ENCODE measurements around the gene SLU7.

DNA sequence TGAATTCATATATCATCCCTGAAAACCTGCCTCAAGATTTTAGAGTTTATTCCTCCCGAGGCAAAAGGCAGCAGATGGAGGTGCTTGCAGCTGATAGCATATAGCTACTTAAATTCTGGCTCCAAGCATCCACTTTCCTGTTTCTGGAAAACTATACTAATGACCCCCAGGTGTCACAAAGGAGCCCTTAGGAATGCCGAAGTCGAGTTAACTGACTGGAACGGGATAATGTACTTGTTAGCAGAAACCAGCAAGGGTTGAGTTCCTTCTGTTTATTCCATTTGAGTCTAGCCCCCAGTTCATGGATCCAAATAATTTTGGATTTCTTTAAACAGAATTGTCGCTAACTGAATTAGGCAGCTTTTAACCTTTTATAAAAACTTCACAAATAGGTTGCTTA lies 47.2 kb upstream of the SLU7 start:
- TF ChIP-seq POLR2AphosphoS5 (IDR thresholded peaks at IDR 0.05) (no peak), POLR2A (IDR thresholded peaks at IDR 0.05) (no peak), EP300 (IDR thresholded peaks at IDR 0.05) (no peak)
- TF ChIP-seq, protein P1, sequence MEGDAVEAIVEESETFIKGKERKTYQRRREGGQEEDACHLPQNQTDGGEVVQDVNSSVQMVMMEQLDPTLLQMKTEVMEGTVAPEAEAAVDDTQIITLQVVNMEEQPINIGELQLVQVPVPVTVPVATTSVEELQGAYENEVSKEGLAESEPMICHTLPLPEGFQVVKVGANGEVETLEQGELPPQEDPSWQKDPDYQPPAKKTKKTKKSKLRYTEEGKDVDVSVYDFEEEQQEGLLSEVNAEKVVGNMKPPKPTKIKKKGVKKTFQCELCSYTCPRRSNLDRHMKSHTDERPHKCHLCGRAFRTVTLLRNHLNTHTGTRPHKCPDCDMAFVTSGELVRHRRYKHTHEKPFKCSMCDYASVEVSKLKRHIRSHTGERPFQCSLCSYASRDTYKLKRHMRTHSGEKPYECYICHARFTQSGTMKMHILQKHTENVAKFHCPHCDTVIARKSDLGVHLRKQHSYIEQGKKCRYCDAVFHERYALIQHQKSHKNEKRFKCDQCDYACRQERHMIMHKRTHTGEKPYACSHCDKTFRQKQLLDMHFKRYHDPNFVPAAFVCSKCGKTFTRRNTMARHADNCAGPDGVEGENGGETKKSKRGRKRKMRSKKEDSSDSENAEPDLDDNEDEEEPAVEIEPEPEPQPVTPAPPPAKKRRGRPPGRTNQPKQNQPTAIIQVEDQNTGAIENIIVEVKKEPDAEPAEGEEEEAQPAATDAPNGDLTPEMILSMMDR (IDR thresholded peaks at IDR 0.05) = no peak
